HCT116 (cell line): Measurements from ENCODE around the gene PLAAT3. TPM values are rescaled to one million over a fixed set of nuclear protein-coding genes. Genes with fewer than 3 reads are reported as not detected.
A peak's percentile ranks its signal among the peaks of the same experiment; 100 is the strongest.

ENCODE experiments used
- ATAC-seq: fragments of 200-7000 bp; cut with Tn5 transposase; 2 replicates; pipeline ENCODE4 v1.9.1; 2020; ENCODE audit warnings: mild to moderate bottlenecking, moderate library complexity
- BruUV-seq: library from RNA; stranded (reverse); fragments of 400-500 nt; replicated peaks from 2 replicates; lab custom pipeline; 2021; lab: Mats Ljungman, UMichigan
- CTCF ChIA-PET: fragments of 300-600 bp; sonication (Branson Sonifier 250); formaldehyde crosslinking; loops from one replicate; lab custom pipeline; 2021; ENCODE audit warnings: antibody characterized with exemption; lab: Charles Lee
- POLR2A ChIA-PET: fragments of 300-600, 350-600 bp; sonication (Branson Sonifier 250); formaldehyde crosslinking; loops from one replicate; lab custom pipeline; 2021; ENCODE audit warnings: antibody characterized with exemption; lab: Charles Lee
- RAD21 ChIA-PET, 2 experiments: fragments of 300-600 bp; sonication (Branson Sonifier 250); formaldehyde crosslinking; loops; one replicate each; lab custom pipeline; 2023; ENCODE audit warnings: low total read pairs in 2 of 2; ENCODE audit not compliant: uncharacterized antibody in 2 of 2, unreplicated experiment in 2 of 2, low non-redundant PET in 1 of 2; lab: Charles Lee
- DNase-seq: peaks from one replicate; pipeline ENCODE4 v3.0.0-alpha.2; 2010; ENCODE audit warnings: low read depth, low spot score
- H2AFZ ChIP-seq: fragments of 200-600 bp; shearing (Covaris generic), sonication (generic); 2 replicates; pipeline ENCODE4 v1.6.1; 2017; ENCODE audit warnings: low read depth, mixed run types, mixed read lengths, antibody characterized with exemption, low read length; ENCODE audit not compliant: poor library complexity, severe bottlenecking
- H3K27ac ChIP-seq: 2 replicates; pipeline ENCODE4 v1.5.1; 2012; ENCODE audit warnings: low read depth, low read length
- H3K27me3 ChIP-seq: fragments of 200-600 bp; sonication (generic); 2 replicates; pipeline ENCODE4 v1.6.1; 2016; ENCODE audit warnings: mixed run types, low read length, mixed read lengths; ENCODE audit not compliant: insufficient read depth
- H3K36me3 ChIP-seq, 2 experiments: fragments of 200-500 bp in 1 of 2; fragments of 200-600 bp in 1 of 2; sonication (Bioruptor generic) in 1 of 2; sonication (generic) in 1 of 2; 2 replicates each; pipeline versions ENCODE4 v1.5.1 to v1.6.1; 2014 to 2016; ENCODE audit warnings: low read length in 2 of 2, inconsistent platforms in 1 of 2, mixed read lengths in 1 of 2, mixed run types in 1 of 2; ENCODE audit not compliant: insufficient read depth in 2 of 2, control insufficient read depth in 1 of 2
- H3K4me1 ChIP-seq, 2 experiments: fragments of 200-600 bp in 1 of 2; sonication (generic) in 1 of 2; 2 replicates each; pipeline versions ENCODE4 v1.5.1 to v1.6.1; 2012 to 2017; ENCODE audit warnings: low read length in 2 of 2, inconsistent platforms in 1 of 2, mild to moderate bottlenecking in 1 of 2, mixed read lengths in 1 of 2, mixed run types in 1 of 2, moderate library complexity in 1 of 2; ENCODE audit not compliant: insufficient read depth in 2 of 2, control insufficient read depth in 1 of 2
- H3K4me2 ChIP-seq: fragments of 200-600 bp; sonication (generic); 2 replicates; pipeline ENCODE4 v1.6.1; 2017; ENCODE audit warnings: mixed run types, low read length, mixed read lengths
- H3K4me3 ChIP-seq, 2 experiments: fragments of 200-600 bp in 1 of 2; sonication (generic) in 1 of 2; replicated peaks in 1 of 2; 2 replicates each; pipeline ENCODE4 v1.5.1; 2011 to 2016; ENCODE audit warnings: low read length in 2 of 2, control low read depth in 1 of 2, low read depth in 1 of 2, mild to moderate bottlenecking in 1 of 2, mixed read lengths in 1 of 2, mixed run types in 1 of 2
- H3K79me2 ChIP-seq: fragments of 200-600 bp; sonication (generic); 2 replicates; pipeline ENCODE4 v1.6.1; 2017; ENCODE audit warnings: mild to moderate bottlenecking, mixed run types, low read length, moderate library complexity, mixed read lengths; ENCODE audit not compliant: insufficient read depth
- H3K9ac ChIP-seq: fragments of 200-600 bp; sonication (generic); 2 replicates; pipeline ENCODE4 v1.6.1; 2016; ENCODE audit warnings: low read length, mixed read lengths
- H3K9me2 ChIP-seq: fragments of 200-600 bp; sonication (generic), shearing (Covaris generic); 2 replicates; pipeline ENCODE4 v1.6.1; 2017; ENCODE audit warnings: mixed run types, mild to moderate bottlenecking, moderate library complexity; ENCODE audit not compliant: insufficient read depth
- H3K9me3 ChIP-seq, 2 experiments: fragments of 200-500 bp in 1 of 2; fragments of 200-600 bp in 1 of 2; sonication (Bioruptor generic) in 1 of 2; sonication (generic) in 1 of 2; 2 replicates each; pipeline ENCODE4 v1.6.1; 2014 to 2017; ENCODE audit warnings: low read length in 2 of 2, mixed read lengths in 2 of 2, inconsistent platforms in 1 of 2, low read depth in 1 of 2, mild to moderate bottlenecking in 1 of 2, mixed run types in 1 of 2, moderate library complexity in 1 of 2; ENCODE audit not compliant: control insufficient read depth in 1 of 2, insufficient read depth in 1 of 2
- H4K20me1 ChIP-seq: fragments of 200-600 bp; sonication (generic), shearing (Covaris generic); 2 replicates; pipeline ENCODE4 v1.6.1; 2017; ENCODE audit warnings: mixed run types, mild to moderate bottlenecking, moderate library complexity; ENCODE audit not compliant: insufficient read depth
- RAD21 ChIP-seq: IDR thresholded peaks from 2 replicates; pipeline ENCODE4 v1.6.1; 2012; ENCODE audit warnings: low read depth, mild to moderate bottlenecking
- intact Hi-C: fragments of 100-400 bp; cut with micrococcal nuclease; formaldehyde crosslinking; loops from 2 replicates; pipeline ENCODE4 v1.10.0; 2022
- total RNA-seq: library from RNA; stranded (reverse); gene quantifications from one replicate; pipeline ENCODE4 v1.2.1, GENCODE V29; 2021; ENCODE audit not compliant: unreplicated experiment
- TF ChIP-seq, protein P1 (sequence below): IDR thresholded peaks from 2 replicates; pipeline ENCODE4 v1.6.1; 2011; ENCODE audit warnings: mild to moderate bottlenecking, low read length, moderate library complexity; ENCODE audit not compliant: insufficient replicate concordance; ENCODE audit errors: extremely low read depth
- TF ChIP-seq, protein P2 (sequence below), 3 experiments: fragments of 200-600 bp in 1 of 3; sonication (generic) in 1 of 3; IDR thresholded peaks in 2 of 3; conservative IDR thresholded peaks in 1 of 3; 2 replicates each; pipeline ENCODE4 v1.5.1; 2012 to 2017; ENCODE audit warnings: low read depth in 2 of 3, low read length in 2 of 3, antibody characterized with exemption in 1 of 3, borderline replicate concordance in 1 of 3, control low read depth in 1 of 3, mild to moderate bottlenecking in 1 of 3, mixed read lengths in 1 of 3, mixed run types in 1 of 3, moderate library complexity in 1 of 3; ENCODE audit not compliant: insufficient read depth in 1 of 3

The PLAAT3 gene
- total RNA-seq, 1 experiment from 2014 or later: 31.1 TPM

DNA sequence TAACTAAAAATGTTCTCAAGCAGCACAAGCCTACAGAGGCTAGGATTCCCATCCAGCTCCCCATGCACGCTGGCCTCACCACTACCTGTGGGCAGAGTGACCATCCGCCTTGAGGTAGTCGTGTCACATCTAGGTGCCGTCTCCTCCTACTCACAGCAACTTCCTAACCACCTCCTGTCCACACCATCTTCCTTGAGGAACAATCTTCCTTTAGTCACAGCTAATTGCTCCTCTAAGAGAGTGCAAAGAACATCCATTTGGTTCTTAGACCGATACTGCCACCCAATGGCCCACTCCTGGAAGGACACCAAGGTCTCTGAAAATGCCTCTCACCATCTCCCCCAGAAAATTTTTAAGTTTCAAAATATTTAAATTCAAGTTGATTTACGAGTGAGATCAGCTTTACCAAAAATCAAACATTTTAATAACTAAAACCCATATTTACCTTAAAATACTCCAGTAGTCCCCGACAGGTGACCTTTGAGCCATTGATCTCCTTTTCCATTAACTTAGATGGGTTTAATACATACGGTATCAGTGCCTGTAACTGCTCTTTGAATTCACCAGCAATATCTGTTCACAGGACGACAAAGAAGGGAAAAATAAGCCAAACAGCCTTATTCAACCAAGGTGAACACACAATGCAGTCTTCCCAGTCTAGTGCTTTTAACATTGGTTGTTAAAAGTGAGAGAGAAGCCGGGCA lies 21.7 kb upstream of the PLAAT3 start:
- peaks cover 11 to 18% of the 10 kb centered on the region in 2 experiments; a peak in 3 of 4 replicates for H3K36me3 ChIP-seq
- H3K9ac ChIP-seq: no peak overlapping the region
- TF ChIP-seq, protein P1, sequence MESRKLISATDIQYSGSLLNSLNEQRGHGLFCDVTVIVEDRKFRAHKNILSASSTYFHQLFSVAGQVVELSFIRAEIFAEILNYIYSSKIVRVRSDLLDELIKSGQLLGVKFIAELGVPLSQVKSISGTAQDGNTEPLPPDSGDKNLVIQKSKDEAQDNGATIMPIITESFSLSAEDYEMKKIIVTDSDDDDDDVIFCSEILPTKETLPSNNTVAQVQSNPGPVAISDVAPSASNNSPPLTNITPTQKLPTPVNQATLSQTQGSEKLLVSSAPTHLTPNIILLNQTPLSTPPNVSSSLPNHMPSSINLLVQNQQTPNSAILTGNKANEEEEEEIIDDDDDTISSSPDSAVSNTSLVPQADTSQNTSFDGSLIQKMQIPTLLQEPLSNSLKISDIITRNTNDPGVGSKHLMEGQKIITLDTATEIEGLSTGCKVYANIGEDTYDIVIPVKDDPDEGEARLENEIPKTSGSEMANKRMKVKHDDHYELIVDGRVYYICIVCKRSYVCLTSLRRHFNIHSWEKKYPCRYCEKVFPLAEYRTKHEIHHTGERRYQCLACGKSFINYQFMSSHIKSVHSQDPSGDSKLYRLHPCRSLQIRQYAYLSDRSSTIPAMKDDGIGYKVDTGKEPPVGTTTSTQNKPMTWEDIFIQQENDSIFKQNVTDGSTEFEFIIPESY: no peak
- TF ChIP-seq, protein P2, sequence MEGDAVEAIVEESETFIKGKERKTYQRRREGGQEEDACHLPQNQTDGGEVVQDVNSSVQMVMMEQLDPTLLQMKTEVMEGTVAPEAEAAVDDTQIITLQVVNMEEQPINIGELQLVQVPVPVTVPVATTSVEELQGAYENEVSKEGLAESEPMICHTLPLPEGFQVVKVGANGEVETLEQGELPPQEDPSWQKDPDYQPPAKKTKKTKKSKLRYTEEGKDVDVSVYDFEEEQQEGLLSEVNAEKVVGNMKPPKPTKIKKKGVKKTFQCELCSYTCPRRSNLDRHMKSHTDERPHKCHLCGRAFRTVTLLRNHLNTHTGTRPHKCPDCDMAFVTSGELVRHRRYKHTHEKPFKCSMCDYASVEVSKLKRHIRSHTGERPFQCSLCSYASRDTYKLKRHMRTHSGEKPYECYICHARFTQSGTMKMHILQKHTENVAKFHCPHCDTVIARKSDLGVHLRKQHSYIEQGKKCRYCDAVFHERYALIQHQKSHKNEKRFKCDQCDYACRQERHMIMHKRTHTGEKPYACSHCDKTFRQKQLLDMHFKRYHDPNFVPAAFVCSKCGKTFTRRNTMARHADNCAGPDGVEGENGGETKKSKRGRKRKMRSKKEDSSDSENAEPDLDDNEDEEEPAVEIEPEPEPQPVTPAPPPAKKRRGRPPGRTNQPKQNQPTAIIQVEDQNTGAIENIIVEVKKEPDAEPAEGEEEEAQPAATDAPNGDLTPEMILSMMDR (IDR thresholded peaks at IDR 0.05 in 2 of 3, conservative IDR thresholded peaks at IDR 0.05 in 1 of 3; ENCODE audit: borderline replicate concordance in 1 of 3, insufficient read depth in 1 of 3, low read depth in 2 of 3, low read length in 2 of 3): peak; percentile 68 to 87 (median 75); a peak in 5 of 6 replicates
- peak; percentile 86 for TF ChIP-seq RAD21
- no peak overlapping the region for H3K27ac ChIP-seq
- no peak overlapping the region for H3K4me3 ChIP-seq
- no TSS peak for BruUV-seq
- H4K20me1 ChIP-seq: no peaks in the 10 kb centered on the region
- H3K79me2 ChIP-seq: no peaks in the 10 kb centered on the region
- peak; percentile 88 for ATAC-seq
- intact Hi-C loops: loop anchor here (1.0 to 10.0 kb wide), 5 partner anchors 43 to 601 kb away; no protein-coding TSS in a partner anchor
- POLR2A ChIA-PET: interaction anchor here (0.8 kb wide), 1 partner anchor 157 kb away, joined by 4 read pairs; no protein-coding TSS in a partner anchor
- no peak overlapping the region for H3K4me2 ChIP-seq
- RAD21 ChIA-PET: interaction anchor here (0.9 to 1.2 kb wide), 2 partner anchors 157 kb away, joined by 5 to 7 read pairs; no protein-coding TSS in a partner anchor
- DNase-seq: peak; percentile 28
- H3K9me3 ChIP-seq: no peaks in the 10 kb centered on the region
- H3K27me3 ChIP-seq: no peaks in the 10 kb centered on the region
- H3K9me2 ChIP-seq: no peaks in the 10 kb centered on the region
- CTCF ChIA-PET: interaction anchor here (0.9 to 1.8 kb wide), 4 partner anchors 44 to 730 kb away, joined by 3 to 40 read pairs (median 4); no protein-coding TSS in a partner anchor
- H3K4me1 ChIP-seq: no peaks in the 10 kb centered on the region
- no peak overlapping the region for H2AFZ ChIP-seq
